ENCODE measurements around the gene NCR3LG1. TPM values are rescaled to one million over a fixed set of nuclear protein-coding genes. Genes with fewer than 3 reads are reported as not detected.

Gene NCR3LG1
- total RNA-seq, 1 donor from 2014 or later: 0.80 TPM

DNA sequence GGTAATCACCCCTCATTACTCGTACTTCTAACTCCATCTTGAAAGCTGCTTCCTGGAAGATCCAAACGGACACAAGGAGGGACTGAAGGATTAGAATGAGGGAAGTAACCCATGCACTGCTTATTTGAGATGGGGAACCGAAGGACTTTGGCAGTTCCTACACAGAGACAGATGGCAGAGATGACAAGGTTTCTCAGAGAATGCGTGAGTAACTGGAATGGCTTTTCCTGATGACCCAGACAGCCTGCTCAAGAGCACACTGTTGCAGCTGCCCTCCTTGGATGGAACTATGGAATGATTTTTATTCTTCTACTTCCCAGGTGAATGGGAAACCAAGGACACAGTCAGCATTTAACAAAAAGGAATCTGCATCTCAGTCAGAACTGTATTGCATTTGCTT lies 29.6 kb downstream of the NCR3LG1 start:
- no peak overlapping the region for H3K27ac ChIP-seq (replicated peaks)
- no peaks in the 10 kb centered on the region for H3K36me3 ChIP-seq
- H3K4me1 ChIP-seq: peaks cover 52% of the 10 kb centered on the region
- intact Hi-C loops (cut with micrococcal nuclease): loop anchor here (5.0 kb wide), 1 partner anchor 121 kb away; no protein-coding TSS in a partner anchor
- TF ChIP-seq, protein P1, sequence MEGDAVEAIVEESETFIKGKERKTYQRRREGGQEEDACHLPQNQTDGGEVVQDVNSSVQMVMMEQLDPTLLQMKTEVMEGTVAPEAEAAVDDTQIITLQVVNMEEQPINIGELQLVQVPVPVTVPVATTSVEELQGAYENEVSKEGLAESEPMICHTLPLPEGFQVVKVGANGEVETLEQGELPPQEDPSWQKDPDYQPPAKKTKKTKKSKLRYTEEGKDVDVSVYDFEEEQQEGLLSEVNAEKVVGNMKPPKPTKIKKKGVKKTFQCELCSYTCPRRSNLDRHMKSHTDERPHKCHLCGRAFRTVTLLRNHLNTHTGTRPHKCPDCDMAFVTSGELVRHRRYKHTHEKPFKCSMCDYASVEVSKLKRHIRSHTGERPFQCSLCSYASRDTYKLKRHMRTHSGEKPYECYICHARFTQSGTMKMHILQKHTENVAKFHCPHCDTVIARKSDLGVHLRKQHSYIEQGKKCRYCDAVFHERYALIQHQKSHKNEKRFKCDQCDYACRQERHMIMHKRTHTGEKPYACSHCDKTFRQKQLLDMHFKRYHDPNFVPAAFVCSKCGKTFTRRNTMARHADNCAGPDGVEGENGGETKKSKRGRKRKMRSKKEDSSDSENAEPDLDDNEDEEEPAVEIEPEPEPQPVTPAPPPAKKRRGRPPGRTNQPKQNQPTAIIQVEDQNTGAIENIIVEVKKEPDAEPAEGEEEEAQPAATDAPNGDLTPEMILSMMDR (IDR thresholded peaks at IDR 0.05; ENCODE audit: borderline replicate concordance): no peak
- DNase-seq: no peak
- peaks cover 12% of the 10 kb centered on the region for H3K27me3 ChIP-seq (ENCODE audit: low read depth)
- no peak overlapping the region for H3K4me3 ChIP-seq
- H3K9me3 ChIP-seq (replicated peaks): peaks cover 7% of the 10 kb centered on the region

DNA sequence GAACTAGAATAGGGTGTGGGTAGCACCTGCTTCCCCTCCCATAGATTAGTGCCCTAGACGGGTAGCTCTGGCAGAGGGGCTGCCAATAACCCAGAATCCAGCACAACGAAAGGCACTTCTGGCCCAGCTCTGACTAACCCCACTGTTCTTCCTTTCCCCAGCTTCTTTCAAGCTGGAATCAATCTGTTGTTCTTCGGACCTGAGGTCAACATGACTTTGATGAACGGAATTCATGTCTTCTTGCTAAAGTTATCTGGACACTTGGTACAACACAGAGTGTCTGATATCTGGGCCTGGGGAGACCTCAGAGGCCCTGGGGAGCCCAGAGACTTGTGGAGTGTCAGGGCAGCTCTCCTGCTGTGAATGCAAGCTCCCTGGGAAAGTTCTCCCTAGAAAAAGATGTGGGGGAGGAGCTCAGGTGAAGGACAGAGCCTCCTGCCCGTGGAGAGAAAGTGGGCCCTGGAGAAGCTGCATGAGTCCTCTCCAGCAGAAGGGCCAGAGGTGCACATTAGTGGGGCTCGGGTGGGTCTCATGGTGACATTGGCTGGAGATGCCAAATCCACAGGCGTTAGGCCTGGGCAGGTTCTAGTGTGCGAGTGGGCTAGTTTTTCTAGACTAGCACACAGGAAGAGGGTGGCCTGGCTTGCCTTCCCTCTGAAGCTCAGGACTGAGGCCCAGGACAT lies 30.6 kb downstream of the NCR3LG1 start:
- Histone ChIP-seq H3K4me3 (no peak overlapping the region), H3K4me1 (peaks cover 51% of the 10 kb centered on the region), H3K36me3 (no peaks in the 10 kb centered on the region), H3K27me3 (ENCODE audit: low read depth) (peaks cover 15% of the 10 kb centered on the region), H3K9me3 (replicated peaks) (peaks cover 7% of the 10 kb centered on the region), H3K27ac (replicated peaks) (no peak overlapping the region)
- no peak for DNase-seq
- TF ChIP-seq, protein P1 (IDR thresholded peaks at IDR 0.05; ENCODE audit: borderline replicate concordance): no peak
- intact Hi-C loops (cut with micrococcal nuclease): loop anchor here (5.0 kb wide), 1 partner anchor 120 kb away; no protein-coding TSS in a partner anchor

DNA sequence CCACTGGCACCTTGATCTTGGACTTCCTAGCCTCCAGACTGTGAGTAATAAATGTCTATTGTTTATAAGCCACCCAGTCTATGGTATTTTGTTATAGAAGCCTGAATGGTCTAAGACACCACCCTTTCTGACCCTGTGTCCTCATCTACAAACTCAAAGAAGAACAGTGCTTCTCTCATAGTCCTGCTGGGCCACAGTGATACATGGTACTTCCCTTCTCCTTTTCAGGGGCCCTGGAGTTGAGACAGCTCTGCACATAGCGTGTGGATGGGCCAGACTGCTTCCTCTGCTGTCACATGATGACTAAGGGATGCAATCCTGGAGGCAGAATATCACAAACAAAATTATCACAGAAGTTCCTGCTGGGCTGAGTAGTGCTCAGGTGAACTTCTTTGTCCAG lies 31.9 kb downstream of the NCR3LG1 start:
- H3K27me3 ChIP-seq (ENCODE audit: low read depth): peaks cover 28% of the 10 kb centered on the region
- H3K9me3 ChIP-seq (replicated peaks): peaks cover 7% of the 10 kb centered on the region
- no peak overlapping the region for H3K4me3 ChIP-seq
- DNase-seq: no peak
- H3K36me3 ChIP-seq: no peaks in the 10 kb centered on the region
- no peak overlapping the region for H3K27ac ChIP-seq (replicated peaks)
- intact Hi-C loops (cut with micrococcal nuclease): loop anchor here (5.0 kb wide), 1 partner anchor 119 kb away; no protein-coding TSS in a partner anchor
- TF ChIP-seq, protein P1 (IDR thresholded peaks at IDR 0.05; ENCODE audit: borderline replicate concordance): no peak
- peaks cover 45% of the 10 kb centered on the region for H3K4me1 ChIP-seq

DNA sequence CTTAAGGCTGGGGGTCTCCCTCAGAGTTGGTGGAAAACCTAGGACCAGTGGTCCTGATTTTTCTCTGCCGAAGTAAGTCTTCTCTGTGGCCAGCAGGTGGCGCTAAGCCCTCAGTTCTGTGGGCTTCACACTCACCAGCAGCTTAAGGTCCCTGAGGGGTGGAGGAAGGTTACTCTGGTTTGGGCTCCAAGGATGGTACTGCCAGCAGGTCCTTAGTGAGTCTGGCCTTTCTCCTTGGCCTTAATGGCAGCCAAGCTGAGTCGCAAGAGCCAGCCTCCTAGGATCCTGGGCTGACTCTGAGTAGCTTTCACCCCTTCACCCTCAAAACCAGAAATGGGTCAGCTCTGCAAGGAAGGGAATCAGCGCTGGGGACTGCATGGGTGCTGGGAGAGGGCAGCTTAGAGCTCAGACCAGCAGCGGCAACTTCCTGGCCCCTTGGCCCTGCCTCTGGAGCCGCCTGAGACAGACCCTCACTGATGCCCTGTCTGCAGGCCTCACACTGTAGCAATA lies 32.5 kb downstream of the NCR3LG1 start:
- intact Hi-C loops (cut with micrococcal nuclease): loop anchor here (5.0 kb wide), 1 partner anchor 118 kb away; no protein-coding TSS in a partner anchor
- H3K27ac ChIP-seq (replicated peaks): no peak overlapping the region

DNA sequence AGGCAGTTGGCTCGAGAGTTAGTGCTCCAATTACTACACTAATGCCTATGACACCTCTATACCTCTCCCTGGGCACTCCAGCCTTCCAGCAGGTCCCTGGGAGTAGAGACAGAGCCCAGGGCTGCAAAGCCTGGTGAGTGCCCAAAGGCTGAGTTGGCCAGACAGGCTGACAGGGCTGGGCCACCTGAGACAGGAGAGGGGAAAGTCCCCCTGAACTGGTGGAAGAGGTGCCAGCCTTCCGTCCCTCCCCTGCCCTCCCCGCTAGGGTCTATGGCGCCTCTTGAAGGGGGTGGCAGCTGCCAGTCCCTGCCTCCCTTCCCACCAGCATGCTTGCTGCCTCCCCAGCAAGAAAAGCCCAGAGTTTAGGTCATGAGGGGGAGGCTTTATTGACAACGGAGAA lies 33.9 kb downstream of the NCR3LG1 start:
- Histone ChIP-seq H3K9me3 (replicated peaks) (no peaks in the 10 kb centered on the region), H3K4me1 (peaks cover 58% of the 10 kb centered on the region), H3K36me3 (no peaks in the 10 kb centered on the region), H3K4me3 (peak overlapping the region; percentile 62), H3K27me3 (ENCODE audit: low read depth) (peaks cover 31% of the 10 kb centered on the region), H3K27ac (replicated peaks) (peak overlapping the region; percentile 90)
- TF ChIP-seq, protein P1 (IDR thresholded peaks at IDR 0.05; ENCODE audit: borderline replicate concordance): no peak
- intact Hi-C loops (cut with micrococcal nuclease): no loop called here
- no peak for DNase-seq

More for the DNA sequence above, 32.5 kb downstream of the NCR3LG1 start:
- peaks cover 49% of the 10 kb centered on the region for H3K4me1 ChIP-seq
- TF ChIP-seq, protein P1 (IDR thresholded peaks at IDR 0.05; ENCODE audit: borderline replicate concordance): peak; percentile 93
- peak; percentile 79 for DNase-seq
- H3K36me3 ChIP-seq: no peaks in the 10 kb centered on the region
- peaks cover 2% of the 10 kb centered on the region for H3K9me3 ChIP-seq (replicated peaks)
- H3K27me3 ChIP-seq (ENCODE audit: low read depth): peaks cover 31% of the 10 kb centered on the region
- H3K4me3 ChIP-seq: no peak overlapping the region
